GM12878 (cell line): ENCODE results near the gene POLR3G. TPM values are rescaled to one million over a fixed set of nuclear protein-coding genes. Genes with fewer than 3 reads are reported as not detected.

Experiments used
- BCL11A ChIP-seq: IDR thresholded peaks from 2 replicates; pipeline ENCODE4 v1.6.1; 2011; ENCODE audit warnings: low read depth, low read length
- BHLHE40 ChIP-seq, 2 experiments: fragments of 450-650 bp in 1 of 2; IDR thresholded peaks; 2 replicates each; pipeline ENCODE4 v1.6.1; 2011 to 2017; ENCODE audit warnings: low read depth in 2 of 2, borderline replicate concordance in 1 of 2, improper control_type of control experiment in 1 of 2, low read length in 1 of 2, mild to moderate bottlenecking in 1 of 2
- CBFB ChIP-seq: IDR thresholded peaks from 2 replicates; pipeline ENCODE4 v1.6.1; 2016; ENCODE audit warnings: antibody characterized with exemption, low read depth
- GATAD2B ChIP-seq: fragments of 450-650 bp; conservative IDR thresholded peaks from 2 replicates; pipeline ENCODE4 v1.6.1; 2017; ENCODE audit warnings: low read depth, mild to moderate bottlenecking, moderate library complexity
- MYB ChIP-seq: fragments of 150-350 bp; IDR thresholded peaks from 2 replicates; pipeline ENCODE4 v1.6.1; 2014; ENCODE audit warnings: mild to moderate bottlenecking, low read depth, low read length, borderline replicate concordance
- NFYA ChIP-seq: IDR thresholded peaks from 2 replicates; pipeline ENCODE4 v1.6.1; 2011; ENCODE audit warnings: low read depth, mild to moderate bottlenecking, low read length, improper control_type of control experiment, borderline replicate concordance
- NFYB ChIP-seq: IDR thresholded peaks from 2 replicates; pipeline ENCODE4 v1.6.1; 2011; ENCODE audit warnings: low read depth, mild to moderate bottlenecking, low read length, improper control_type of control experiment, moderate library complexity; ENCODE audit not compliant: insufficient read depth
- NR2C2 ChIP-seq: IDR thresholded peaks from 2 replicates; pipeline ENCODE4 v1.6.1; 2011; ENCODE audit warnings: borderline replicate concordance, low read depth; ENCODE audit not compliant: control insufficient read depth, insufficient read length
- POLR2AphosphoS5 ChIP-seq: IDR thresholded peaks from 2 replicates; pipeline ENCODE4 v1.6.1; 2011; ENCODE audit warnings: mild to moderate bottlenecking, low read length, inconsistent platforms
- RELA ChIP-seq: fragments of 450-650 bp; IDR thresholded peaks from 2 replicates; pipeline ENCODE4 v1.8.0; 2014; ENCODE audit warnings: borderline replicate concordance; ENCODE audit not compliant: partially characterized antibody
- SPI1 ChIP-seq: IDR thresholded peaks from 2 replicates; pipeline ENCODE4 v1.6.1; 2011; ENCODE audit warnings: low read depth, mild to moderate bottlenecking, low read length, moderate library complexity, borderline replicate concordance; ENCODE audit not compliant: insufficient read depth
- SUPT20H ChIP-seq: IDR thresholded peaks from 2 replicates; pipeline ENCODE4 v1.6.1; 2011; ENCODE audit warnings: low read depth, mild to moderate bottlenecking, low read length, moderate library complexity, borderline replicate concordance; ENCODE audit not compliant: control insufficient read depth
- TCF7 ChIP-seq: IDR thresholded peaks from 2 replicates; pipeline ENCODE4 v1.6.1; 2014; ENCODE audit warnings: antibody characterized with exemption, borderline replicate concordance
- ZNF24 ChIP-seq: fragments of 450-650 bp; IDR thresholded peaks from 2 replicates; pipeline ENCODE4 v1.6.1; 2017; ENCODE audit warnings: antibody characterized with exemption, mild to moderate bottlenecking
- polyA plus RNA-seq, 11 experiments: library from polyadenylated mRNA; depleted of rRNA in 4 of 11; unstranded in 6 of 11; stranded (reverse) in 5 of 11; fragments of >200 nt; fragmentation: Nextera tagmentation in 4 of 11; fragmentation: Illumina TruSeq in 1 of 11; extraction: Ambion mirVana in 4 of 11; extraction: Trizol in 1 of 11; gene quantifications; 1 replicate in 1 of 11; 2 replicates in 10 of 11; pipeline versions ENCODE4 v1.2.1 to v1.2.3, GENCODE V29; 2011 to 2016; ENCODE audit warnings: inconsistent platforms in 2 of 11, missing spikeins in 2 of 11, low read depth in 1 of 11
- total RNA-seq, 4 experiments: library from RNA; depleted of rRNA in 3 of 4; stranded (reverse); fragments of >200 nt in 3 of 4; fragmentation: Illumina TruSeq in 1 of 4; extraction: Trizol in 1 of 4; gene quantifications; 2 replicates each; pipeline versions ENCODE4 v1.2.1 to v1.2.3, GENCODE V29; 2013 to 2021
- TF ChIP-seq, protein P1 (sequence below): fragments of 450-650 bp; IDR thresholded peaks from 2 replicates; pipeline ENCODE4 v1.6.1; 2017; ENCODE audit warnings: low read depth, mild to moderate bottlenecking, moderate library complexity
- TF ChIP-seq, protein P2 (sequence below): IDR thresholded peaks from 2 replicates; pipeline ENCODE4 v1.6.1; 2011; ENCODE audit warnings: low read depth, low read length, improper control_type of control experiment, borderline replicate concordance
- TF ChIP-seq, protein P3 (sequence below), 3 experiments: IDR thresholded peaks in 2 of 3; conservative IDR thresholded peaks in 1 of 3; 2 replicates each; pipeline ENCODE4 v1.5.1; 2011; ENCODE audit warnings: low read depth in 3 of 3, low read length in 3 of 3, mild to moderate bottlenecking in 3 of 3, control low read depth in 2 of 3, moderate library complexity in 2 of 3, inconsistent platforms in 1 of 3, mixed read lengths in 1 of 3; ENCODE audit not compliant: control insufficient read depth in 2 of 3, insufficient read depth in 1 of 3; ENCODE audit errors: extremely low read depth in 1 of 3
- TF ChIP-seq, protein P4 (sequence below): fragments of 450-650 bp; IDR thresholded peaks from 2 replicates; pipeline ENCODE4 v1.6.1; 2017; ENCODE audit warnings: mild to moderate bottlenecking
- TF ChIP-seq, protein P5 (sequence below): fragments of 450-650 bp; IDR thresholded peaks from 2 replicates; pipeline ENCODE4 v1.6.1; 2018; ENCODE audit warnings: borderline replicate concordance, mild to moderate bottlenecking; ENCODE audit not compliant: partially characterized antibody

POLR3G gene
- total and polyA plus RNA-seq, 10 of the 15 experiments (the other 5 are each of a cell fraction or from before 2014, with no cell fraction given) = 15.2 to 50.9 (median 27.5) TPM

DNA sequence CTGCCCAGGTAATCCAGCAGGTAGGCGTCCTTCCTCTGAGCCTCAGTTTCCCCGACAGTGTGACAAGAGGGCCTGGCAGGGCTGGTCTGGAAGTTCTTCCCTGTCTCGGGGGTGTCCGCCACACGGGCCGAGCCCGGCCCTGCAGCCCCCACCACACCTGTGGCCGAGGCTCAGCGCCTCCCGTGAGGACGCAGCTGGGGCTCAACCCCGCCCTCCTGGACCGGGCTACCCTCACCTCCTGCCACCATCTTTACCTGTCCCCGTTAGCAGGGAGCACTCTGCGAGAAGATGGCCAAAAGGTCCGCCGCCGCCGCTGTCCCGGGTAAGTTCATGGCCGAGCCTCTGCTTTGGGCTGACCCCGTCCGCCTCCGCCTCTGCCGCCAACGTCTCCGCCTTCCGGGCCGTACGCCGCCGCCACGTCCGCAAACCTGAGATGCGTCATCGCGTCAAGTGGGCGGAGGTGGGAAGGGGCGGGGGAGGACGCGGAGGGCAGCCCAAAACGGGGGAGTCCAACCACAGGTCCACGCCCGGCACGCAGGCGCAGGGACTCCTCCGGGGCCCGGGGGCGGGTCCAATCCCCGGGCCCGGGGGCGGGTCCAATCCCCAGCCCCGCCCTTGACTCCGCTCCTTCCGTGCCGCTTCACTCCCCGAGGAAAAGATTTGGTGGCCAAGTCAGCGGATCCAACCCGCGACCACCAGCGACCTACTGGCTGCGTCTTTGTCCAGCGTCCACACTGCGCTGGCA is 54.7 kb downstream of the POLR3G start, which contains the start of gene LYSMD3 (continued):
- TF ChIP-seq BCL11A = no peak
- TF ChIP-seq SUPT20H = no peak
- TF ChIP-seq POLR2AphosphoS5 = peak; percentile 82
- TF ChIP-seq SPI1 = no peak
- TF ChIP-seq, protein P1, sequence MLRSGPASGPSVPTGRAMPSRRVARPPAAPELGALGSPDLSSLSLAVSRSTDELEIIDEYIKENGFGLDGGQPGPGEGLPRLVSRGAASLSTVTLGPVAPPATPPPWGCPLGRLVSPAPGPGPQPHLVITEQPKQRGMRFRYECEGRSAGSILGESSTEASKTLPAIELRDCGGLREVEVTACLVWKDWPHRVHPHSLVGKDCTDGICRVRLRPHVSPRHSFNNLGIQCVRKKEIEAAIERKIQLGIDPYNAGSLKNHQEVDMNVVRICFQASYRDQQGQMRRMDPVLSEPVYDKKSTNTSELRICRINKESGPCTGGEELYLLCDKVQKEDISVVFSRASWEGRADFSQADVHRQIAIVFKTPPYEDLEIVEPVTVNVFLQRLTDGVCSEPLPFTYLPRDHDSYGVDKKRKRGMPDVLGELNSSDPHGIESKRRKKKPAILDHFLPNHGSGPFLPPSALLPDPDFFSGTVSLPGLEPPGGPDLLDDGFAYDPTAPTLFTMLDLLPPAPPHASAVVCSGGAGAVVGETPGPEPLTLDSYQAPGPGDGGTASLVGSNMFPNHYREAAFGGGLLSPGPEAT = no peak
- TF ChIP-seq GATAD2B = peak; percentile 79
- TF ChIP-seq, protein P2, sequence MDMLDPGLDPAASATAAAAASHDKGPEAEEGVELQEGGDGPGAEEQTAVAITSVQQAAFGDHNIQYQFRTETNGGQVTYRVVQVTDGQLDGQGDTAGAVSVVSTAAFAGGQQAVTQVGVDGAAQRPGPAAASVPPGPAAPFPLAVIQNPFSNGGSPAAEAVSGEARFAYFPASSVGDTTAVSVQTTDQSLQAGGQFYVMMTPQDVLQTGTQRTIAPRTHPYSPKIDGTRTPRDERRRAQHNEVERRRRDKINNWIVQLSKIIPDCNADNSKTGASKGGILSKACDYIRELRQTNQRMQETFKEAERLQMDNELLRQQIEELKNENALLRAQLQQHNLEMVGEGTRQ = no peak
- no peak for TF ChIP-seq NR2C2
- no peak for TF ChIP-seq CBFB
- TF ChIP-seq, protein P3, sequence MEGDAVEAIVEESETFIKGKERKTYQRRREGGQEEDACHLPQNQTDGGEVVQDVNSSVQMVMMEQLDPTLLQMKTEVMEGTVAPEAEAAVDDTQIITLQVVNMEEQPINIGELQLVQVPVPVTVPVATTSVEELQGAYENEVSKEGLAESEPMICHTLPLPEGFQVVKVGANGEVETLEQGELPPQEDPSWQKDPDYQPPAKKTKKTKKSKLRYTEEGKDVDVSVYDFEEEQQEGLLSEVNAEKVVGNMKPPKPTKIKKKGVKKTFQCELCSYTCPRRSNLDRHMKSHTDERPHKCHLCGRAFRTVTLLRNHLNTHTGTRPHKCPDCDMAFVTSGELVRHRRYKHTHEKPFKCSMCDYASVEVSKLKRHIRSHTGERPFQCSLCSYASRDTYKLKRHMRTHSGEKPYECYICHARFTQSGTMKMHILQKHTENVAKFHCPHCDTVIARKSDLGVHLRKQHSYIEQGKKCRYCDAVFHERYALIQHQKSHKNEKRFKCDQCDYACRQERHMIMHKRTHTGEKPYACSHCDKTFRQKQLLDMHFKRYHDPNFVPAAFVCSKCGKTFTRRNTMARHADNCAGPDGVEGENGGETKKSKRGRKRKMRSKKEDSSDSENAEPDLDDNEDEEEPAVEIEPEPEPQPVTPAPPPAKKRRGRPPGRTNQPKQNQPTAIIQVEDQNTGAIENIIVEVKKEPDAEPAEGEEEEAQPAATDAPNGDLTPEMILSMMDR (IDR thresholded peaks at IDR 0.05 in 2 of 3, conservative IDR thresholded peaks at IDR 0.05 in 1 of 3; ENCODE audit: control insufficient read depth in 2 of 3, extremely low read depth in 1 of 3, insufficient read depth in 1 of 3, low read depth in 3 of 3, low read length in 3 of 3) = no peak
- peak; percentile 71 for TF ChIP-seq RELA
- TF ChIP-seq MYB = no peak
- no peak for TF ChIP-seq NFYA
- no peak for TF ChIP-seq TCF7
- TF ChIP-seq, protein P4, sequence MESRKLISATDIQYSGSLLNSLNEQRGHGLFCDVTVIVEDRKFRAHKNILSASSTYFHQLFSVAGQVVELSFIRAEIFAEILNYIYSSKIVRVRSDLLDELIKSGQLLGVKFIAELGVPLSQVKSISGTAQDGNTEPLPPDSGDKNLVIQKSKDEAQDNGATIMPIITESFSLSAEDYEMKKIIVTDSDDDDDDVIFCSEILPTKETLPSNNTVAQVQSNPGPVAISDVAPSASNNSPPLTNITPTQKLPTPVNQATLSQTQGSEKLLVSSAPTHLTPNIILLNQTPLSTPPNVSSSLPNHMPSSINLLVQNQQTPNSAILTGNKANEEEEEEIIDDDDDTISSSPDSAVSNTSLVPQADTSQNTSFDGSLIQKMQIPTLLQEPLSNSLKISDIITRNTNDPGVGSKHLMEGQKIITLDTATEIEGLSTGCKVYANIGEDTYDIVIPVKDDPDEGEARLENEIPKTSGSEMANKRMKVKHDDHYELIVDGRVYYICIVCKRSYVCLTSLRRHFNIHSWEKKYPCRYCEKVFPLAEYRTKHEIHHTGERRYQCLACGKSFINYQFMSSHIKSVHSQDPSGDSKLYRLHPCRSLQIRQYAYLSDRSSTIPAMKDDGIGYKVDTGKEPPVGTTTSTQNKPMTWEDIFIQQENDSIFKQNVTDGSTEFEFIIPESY = no peak
- TF ChIP-seq BHLHE40 (IDR thresholded peaks at IDR 0.05; ENCODE audit: borderline replicate concordance in 1 of 2, low read depth in 2 of 2, low read length in 1 of 2) = peak in 1 of 2 experiments; percentile 62; a peak in 2 of 4 replicates
- no peak for TF ChIP-seq NFYB
- no peak for TF ChIP-seq ZNF24
- TF ChIP-seq, protein P5, sequence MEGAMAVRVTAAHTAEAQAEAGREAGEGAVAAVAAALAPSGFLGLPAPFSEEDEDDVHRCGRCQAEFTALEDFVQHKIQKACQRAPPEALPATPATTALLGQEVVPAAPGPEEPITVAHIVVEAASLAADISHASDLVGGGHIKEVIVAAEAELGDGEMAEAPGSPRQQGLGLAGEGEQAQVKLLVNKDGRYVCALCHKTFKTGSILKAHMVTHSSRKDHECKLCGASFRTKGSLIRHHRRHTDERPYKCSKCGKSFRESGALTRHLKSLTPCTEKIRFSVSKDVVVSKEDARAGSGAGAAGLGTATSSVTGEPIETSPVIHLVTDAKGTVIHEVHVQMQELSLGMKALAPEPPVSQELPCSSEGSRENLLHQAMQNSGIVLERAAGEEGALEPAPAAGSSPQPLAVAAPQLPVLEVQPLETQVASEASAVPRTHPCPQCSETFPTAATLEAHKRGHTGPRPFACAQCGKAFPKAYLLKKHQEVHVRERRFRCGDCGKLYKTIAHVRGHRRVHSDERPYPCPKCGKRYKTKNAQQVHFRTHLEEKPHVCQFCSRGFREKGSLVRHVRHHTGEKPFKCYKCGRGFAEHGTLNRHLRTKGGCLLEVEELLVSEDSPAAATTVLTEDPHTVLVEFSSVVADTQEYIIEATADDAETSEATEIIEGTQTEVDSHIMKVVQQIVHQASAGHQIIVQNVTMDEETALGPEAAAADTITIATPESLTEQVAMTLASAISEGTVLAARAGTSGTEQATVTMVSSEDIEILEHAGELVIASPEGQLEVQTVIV = peak; percentile 46
